Thyroid gland (tissue), 4 donors: ENCODE measurements around the gene TESMIN. TPM values are rescaled to one million over a fixed set of nuclear protein-coding genes. Genes with fewer than 3 reads are reported as not detected.

Experiments
- DNase-seq, 2 donors: peaks; one replicate each; pipeline ENCODE4 v3.0.0-alpha.2; 2019
- H3K27ac ChIP-seq, 3 donors: fragments of 200-600 bp; sonication (generic); 1 replicate in 2 of 3; 2 replicates in 1 of 3; pipeline ENCODE4 v1.5.1; 2016 to 2019; ENCODE audit warnings: mild to moderate bottlenecking in 1 of 3, moderate library complexity in 1 of 3
- H3K27me3 ChIP-seq: fragments of 200-600 bp; sonication (generic); one replicate; pipeline ENCODE4 v1.5.1; 2019
- H3K36me3 ChIP-seq, 2 donors: fragments of 200-600 bp; sonication (generic); one replicate each; pipeline ENCODE4 v1.5.1; 2016 to 2019
- H3K4me1 ChIP-seq, 2 donors: fragments of 200-600 bp; sonication (generic); one replicate each; pipeline ENCODE4 v1.5.1; 2017 to 2019
- H3K4me3 ChIP-seq, 3 donors: fragments of 200-600 bp; sonication (generic); replicated peaks in 1 of 3; 1 replicate in 2 of 3; 2 replicates in 1 of 3; pipeline ENCODE4 v1.5.1; 2016; ENCODE audit warnings: mild to moderate bottlenecking in 1 of 3
- H3K9me3 ChIP-seq: fragments of 200-600 bp; sonication (generic); one replicate; pipeline ENCODE4 v1.5.1; 2017
- POLR2A ChIP-seq, 2 donors: fragments of 450-650 bp; IDR thresholded peaks; one replicate each; pipeline ENCODE4 v1.6.1; 2017; ENCODE audit warnings: antibody characterized with exemption in 2 of 2, mild to moderate bottlenecking in 2 of 2, moderate library complexity in 1 of 2
- WGBS, 2 donors: methylation state at CpG; one replicate each; pipeline ENCODE4 v1.1.5; 2017; 5-methylcytosine and 5-hydroxymethylcytosine counted together
- intact Hi-C: fragments of 100-400 bp; cut with DNase I; formaldehyde crosslinking; loops from one replicate; pipeline ENCODE4 v1.15.1; 2023
- total RNA-seq, 4 donors: library from RNA; depleted of rRNA; stranded (reverse); fragments of >200 nt; gene quantifications; one replicate each; pipeline ENCODE4 v1.2.3, GENCODE V29; 2016
- TF ChIP-seq, protein P1 (sequence below), 6 experiments: fragments of 200-600 bp in 3 of 6; fragments of 450-650 bp in 3 of 6; sonication (generic) in 3 of 6; IDR thresholded peaks; one replicate each; pipeline ENCODE4 v1.5.1; 2016 to 2019; ENCODE audit warnings: antibody characterized with exemption in 6 of 6, mild to moderate bottlenecking in 2 of 6, inconsistent platforms in 1 of 6, moderate library complexity in 1 of 6

Gene TESMIN
- total RNA-seq, 4 donors from 2014 or later, result 2.1 to 10.6 (median 5.8) TPM

DNA sequence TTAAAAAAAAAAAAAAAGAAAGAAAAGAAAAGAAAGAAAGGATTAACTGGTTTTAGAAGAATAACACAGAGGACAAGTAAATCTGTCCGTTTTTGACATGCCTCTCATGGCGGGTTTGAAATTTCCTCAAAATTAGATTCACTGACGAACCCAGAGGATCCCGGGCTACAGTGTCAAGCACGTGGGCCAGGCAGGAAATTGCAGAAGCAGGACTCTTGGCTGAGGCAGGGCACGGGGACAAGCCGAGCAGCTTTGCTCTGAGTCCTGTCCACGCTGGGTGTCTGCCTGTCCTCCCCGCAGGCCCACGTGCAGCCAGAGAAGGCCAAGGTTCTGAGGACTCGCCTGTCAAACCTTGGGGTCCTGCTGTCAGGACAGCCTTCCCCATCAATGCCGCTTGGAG is 42.3 kb downstream of the TESMIN start:
- 91 to 92% methylated on average over 12 of the region's 12 CpGs for WGBS, 2 donors
- intact Hi-C loops, result no loop called here
- no peak for DNase-seq
- Histone ChIP-seq H3K36me3 (no peaks in the 10 kb centered on the region), H3K27me3 (no peaks in the 10 kb centered on the region), H3K4me1 (no peaks in the 10 kb centered on the region), H3K9me3 (no peaks in the 10 kb centered on the region), H3K4me3 (no peak overlapping the region), H3K27ac (no peak overlapping the region)
- no peak for TF ChIP-seq POLR2A (IDR thresholded peaks at IDR 0.05)
- TF ChIP-seq, protein P1, sequence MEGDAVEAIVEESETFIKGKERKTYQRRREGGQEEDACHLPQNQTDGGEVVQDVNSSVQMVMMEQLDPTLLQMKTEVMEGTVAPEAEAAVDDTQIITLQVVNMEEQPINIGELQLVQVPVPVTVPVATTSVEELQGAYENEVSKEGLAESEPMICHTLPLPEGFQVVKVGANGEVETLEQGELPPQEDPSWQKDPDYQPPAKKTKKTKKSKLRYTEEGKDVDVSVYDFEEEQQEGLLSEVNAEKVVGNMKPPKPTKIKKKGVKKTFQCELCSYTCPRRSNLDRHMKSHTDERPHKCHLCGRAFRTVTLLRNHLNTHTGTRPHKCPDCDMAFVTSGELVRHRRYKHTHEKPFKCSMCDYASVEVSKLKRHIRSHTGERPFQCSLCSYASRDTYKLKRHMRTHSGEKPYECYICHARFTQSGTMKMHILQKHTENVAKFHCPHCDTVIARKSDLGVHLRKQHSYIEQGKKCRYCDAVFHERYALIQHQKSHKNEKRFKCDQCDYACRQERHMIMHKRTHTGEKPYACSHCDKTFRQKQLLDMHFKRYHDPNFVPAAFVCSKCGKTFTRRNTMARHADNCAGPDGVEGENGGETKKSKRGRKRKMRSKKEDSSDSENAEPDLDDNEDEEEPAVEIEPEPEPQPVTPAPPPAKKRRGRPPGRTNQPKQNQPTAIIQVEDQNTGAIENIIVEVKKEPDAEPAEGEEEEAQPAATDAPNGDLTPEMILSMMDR (IDR thresholded peaks at IDR 0.05), result no peak

GRCh38 chr11:68707527-68707926 is 43.8 kb downstream of the TESMIN start:
- no peaks in the 10 kb centered on the region for H3K4me1 ChIP-seq
- intact Hi-C loops, result no loop called here
- DNase-seq, result no peak
- no peaks in the 10 kb centered on the region for H3K27me3 ChIP-seq
- 90 to 94% methylated on average over 7 of the region's 7 CpGs for WGBS, 2 donors
- no peaks in the 10 kb centered on the region for H3K36me3 ChIP-seq
- TF ChIP-seq, protein P1 (IDR thresholded peaks at IDR 0.05), result no peak
- no peak for TF ChIP-seq POLR2A (IDR thresholded peaks at IDR 0.05)
- H3K9me3 ChIP-seq, result no peaks in the 10 kb centered on the region
- H3K27ac ChIP-seq, result no peak overlapping the region
- no peak overlapping the region for H3K4me3 ChIP-seq

DNA sequence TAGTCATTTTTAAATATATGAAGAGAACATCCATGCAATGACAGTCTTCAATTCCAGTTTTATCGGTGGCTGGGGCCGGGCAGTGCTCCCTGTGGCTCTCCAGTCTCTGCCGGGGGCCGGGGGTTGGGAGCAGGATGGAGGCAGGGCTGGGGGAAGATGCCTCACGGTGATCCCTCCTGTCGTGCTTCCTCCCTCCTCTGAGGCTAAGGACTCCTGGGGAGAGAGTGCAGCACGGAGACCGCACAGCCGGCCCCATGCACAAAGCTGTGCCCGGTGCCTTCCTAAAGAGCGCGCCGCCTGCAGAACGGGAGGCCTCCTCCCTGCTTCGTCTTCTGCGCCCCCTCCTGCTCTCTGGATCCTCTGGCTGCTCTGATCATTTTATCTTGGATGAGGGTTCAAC is 46.4 kb downstream of the TESMIN start:
- WGBS, 2 donors, result 30 to 47% methylated on average over 14 to 15 of the region's 16 CpGs
- no peak overlapping the region for H3K4me3 ChIP-seq
- no peaks in the 10 kb centered on the region for H3K27me3 ChIP-seq
- no peak for DNase-seq
- no peaks in the 10 kb centered on the region for H3K4me1 ChIP-seq
- no peaks in the 10 kb centered on the region for H3K9me3 ChIP-seq
- no peaks in the 10 kb centered on the region for H3K36me3 ChIP-seq
- H3K27ac ChIP-seq, result no peak overlapping the region
- no peak for TF ChIP-seq POLR2A (IDR thresholded peaks at IDR 0.05)
- TF ChIP-seq, protein P1 (IDR thresholded peaks at IDR 0.05), result no peak
- intact Hi-C loops, result no loop called here

- H3K27me3 ChIP-seq, result no peaks in the 10 kb centered on the region
- no peak for DNase-seq
- 97% methylated on average over 2 of the region's 2 CpGs for WGBS, 2 donors
- H3K9me3 ChIP-seq, result no peaks in the 10 kb centered on the region
- intact Hi-C loops, result no loop called here
- no peak overlapping the region for H3K4me3 ChIP-seq
- no peaks in the 10 kb centered on the region for H3K36me3 ChIP-seq
- H3K27ac ChIP-seq, result no peak overlapping the region
- no peaks in the 10 kb centered on the region for H3K4me1 ChIP-seq
- TF ChIP-seq, protein P1 (IDR thresholded peaks at IDR 0.05), result no peak
- TF ChIP-seq POLR2A (IDR thresholded peaks at IDR 0.05), result no peak
Measured at GRCh38 chr11:68698993-68699392, 52.3 kb downstream of the TESMIN start.

- Histone ChIP-seq H3K9me3 (no peaks in the 10 kb centered on the region), H3K27ac (no peak overlapping the region), H3K4me3 (no peak overlapping the region), H3K36me3 (no peaks in the 10 kb centered on the region), H3K4me1 (no peaks in the 10 kb centered on the region), H3K27me3 (no peaks in the 10 kb centered on the region)
- 77% methylated on average over 2 of the region's 2 CpGs for WGBS, 2 donors
- DNase-seq, result no peak
- TF ChIP-seq, protein P1 (IDR thresholded peaks at IDR 0.05), result no peak
- no peak for TF ChIP-seq POLR2A (IDR thresholded peaks at IDR 0.05)
- intact Hi-C loops, result no loop called here
Measured at GRCh38 chr11:68695531-68695930, 55.8 kb downstream of the TESMIN start.
